Heart left ventricle (tissue), 13 donors: ENCODE results near the gene D2HGDH.

Experiments used
- POLR2A ChIP-seq, 2 donors: fragments of 450-650 bp; IDR thresholded peaks; one replicate each; pipeline ENCODE4 v1.6.1; 2017; ENCODE audit warnings: antibody characterized with exemption in 2 of 2, mild to moderate bottlenecking in 2 of 2, moderate library complexity in 2 of 2
- TF ChIP-seq, protein P1 (sequence below), 12 donors: fragments of 200-600 bp; sonication (generic) in 4 of 12; IDR thresholded peaks; one replicate each; pipeline versions ENCODE4 v1.5.0 to v1.8.0; 2018 to 2022; ENCODE audit warnings: antibody characterized with exemption in 12 of 12, mild to moderate bottlenecking in 5 of 12
- donor health status: ischemic (EF 13 %, LVEDD 7.1; RV severe dilation, severe dysfunction).
- donor health status: DM: no; HTN: yes; CAD: no.
- donor health status: DM: no; HTN: no; CAD: no.
- donor health status: ischemic (EF 25% LVEDD 6.9; RV normal size, moderate dysfunction).
- donor health status: ischemic (EF 25% LVEDD 5.7; RV mildly dilated, moderate dysfunction).
- donor health status: ischemic (EF 35%, LVEDD 5.7; RV mildly dilated, moderate dysfunction).
- donor health status: nonischemic (EF 11% LVEDD 7.7; RV severe dilation, severe dysfunction).
- donor health status: DM: yes; HTN: yes; CAD: no.
- donor health status: PGD.
- donor health status: ischemic (EF 29% LVEDD 5.4; RV normal size, mild dysfunction).
- donor health status: nonischemic (EF 23%, LVEDD 6.1; RV moderate dilation, normal function).

DNA sequence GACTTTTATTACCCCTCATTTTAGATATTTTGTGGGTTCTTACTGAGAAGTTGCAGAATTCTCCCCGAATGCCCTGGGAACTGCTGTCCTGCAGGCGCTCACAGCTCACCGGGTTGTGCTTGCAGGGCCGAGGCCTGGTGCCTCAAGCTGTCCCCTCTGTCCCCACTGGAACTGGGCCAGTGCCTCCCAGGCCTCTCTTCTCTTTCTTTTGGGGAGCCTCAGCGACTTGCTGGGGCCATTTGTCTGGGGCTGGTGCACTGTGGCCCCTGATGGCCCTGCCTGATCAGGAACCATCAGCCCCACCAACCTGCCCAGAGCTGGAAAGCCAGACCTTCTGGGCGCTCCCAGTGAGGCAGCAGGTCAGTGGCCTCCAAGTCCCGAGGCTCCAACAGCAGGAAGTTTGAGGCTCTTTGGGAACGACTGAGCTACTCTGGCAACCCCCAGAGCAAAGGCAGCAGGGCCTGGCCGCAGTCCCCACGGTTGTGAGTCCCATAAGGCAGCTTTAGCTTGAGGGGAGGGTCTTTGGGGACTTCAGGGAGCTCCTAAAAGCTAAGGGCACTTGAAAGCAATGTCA is 59.9 kb downstream of the D2HGDH start:
- no peak for TF ChIP-seq POLR2A (IDR thresholded peaks at IDR 0.05)
- TF ChIP-seq, protein P1, sequence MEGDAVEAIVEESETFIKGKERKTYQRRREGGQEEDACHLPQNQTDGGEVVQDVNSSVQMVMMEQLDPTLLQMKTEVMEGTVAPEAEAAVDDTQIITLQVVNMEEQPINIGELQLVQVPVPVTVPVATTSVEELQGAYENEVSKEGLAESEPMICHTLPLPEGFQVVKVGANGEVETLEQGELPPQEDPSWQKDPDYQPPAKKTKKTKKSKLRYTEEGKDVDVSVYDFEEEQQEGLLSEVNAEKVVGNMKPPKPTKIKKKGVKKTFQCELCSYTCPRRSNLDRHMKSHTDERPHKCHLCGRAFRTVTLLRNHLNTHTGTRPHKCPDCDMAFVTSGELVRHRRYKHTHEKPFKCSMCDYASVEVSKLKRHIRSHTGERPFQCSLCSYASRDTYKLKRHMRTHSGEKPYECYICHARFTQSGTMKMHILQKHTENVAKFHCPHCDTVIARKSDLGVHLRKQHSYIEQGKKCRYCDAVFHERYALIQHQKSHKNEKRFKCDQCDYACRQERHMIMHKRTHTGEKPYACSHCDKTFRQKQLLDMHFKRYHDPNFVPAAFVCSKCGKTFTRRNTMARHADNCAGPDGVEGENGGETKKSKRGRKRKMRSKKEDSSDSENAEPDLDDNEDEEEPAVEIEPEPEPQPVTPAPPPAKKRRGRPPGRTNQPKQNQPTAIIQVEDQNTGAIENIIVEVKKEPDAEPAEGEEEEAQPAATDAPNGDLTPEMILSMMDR (IDR thresholded peaks at IDR 0.05), result no peak
